ENCODE results near the gene A2M. TPM values are rescaled to one million over a fixed set of nuclear protein-coding genes. Genes with fewer than 3 reads are reported as not detected.

A2M gene
- total RNA-seq, 4 donors from 2014 or later: 14.7 to 467 (median 92.4) TPM

DNA sequence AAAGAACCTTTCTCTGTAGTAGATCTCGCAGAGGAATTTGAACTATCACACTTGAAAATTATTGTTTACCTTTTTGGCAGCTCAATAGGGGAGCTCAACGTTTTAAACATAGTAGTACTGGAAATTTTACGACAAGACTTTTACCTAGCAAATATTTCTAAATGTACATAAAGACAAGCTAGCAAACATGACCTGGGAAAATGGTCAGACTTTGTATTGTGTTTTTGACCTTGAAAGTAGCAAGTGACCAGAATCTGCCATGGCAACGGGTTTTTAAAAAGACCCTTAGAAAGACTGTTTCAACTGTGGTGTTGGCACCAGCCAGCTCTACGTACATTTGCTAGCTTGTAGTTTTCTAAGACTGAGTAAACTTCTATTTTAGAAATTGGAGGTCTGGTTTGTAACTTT is 20.2 kb upstream of the A2M start:
- TF ChIP-seq, protein P1, sequence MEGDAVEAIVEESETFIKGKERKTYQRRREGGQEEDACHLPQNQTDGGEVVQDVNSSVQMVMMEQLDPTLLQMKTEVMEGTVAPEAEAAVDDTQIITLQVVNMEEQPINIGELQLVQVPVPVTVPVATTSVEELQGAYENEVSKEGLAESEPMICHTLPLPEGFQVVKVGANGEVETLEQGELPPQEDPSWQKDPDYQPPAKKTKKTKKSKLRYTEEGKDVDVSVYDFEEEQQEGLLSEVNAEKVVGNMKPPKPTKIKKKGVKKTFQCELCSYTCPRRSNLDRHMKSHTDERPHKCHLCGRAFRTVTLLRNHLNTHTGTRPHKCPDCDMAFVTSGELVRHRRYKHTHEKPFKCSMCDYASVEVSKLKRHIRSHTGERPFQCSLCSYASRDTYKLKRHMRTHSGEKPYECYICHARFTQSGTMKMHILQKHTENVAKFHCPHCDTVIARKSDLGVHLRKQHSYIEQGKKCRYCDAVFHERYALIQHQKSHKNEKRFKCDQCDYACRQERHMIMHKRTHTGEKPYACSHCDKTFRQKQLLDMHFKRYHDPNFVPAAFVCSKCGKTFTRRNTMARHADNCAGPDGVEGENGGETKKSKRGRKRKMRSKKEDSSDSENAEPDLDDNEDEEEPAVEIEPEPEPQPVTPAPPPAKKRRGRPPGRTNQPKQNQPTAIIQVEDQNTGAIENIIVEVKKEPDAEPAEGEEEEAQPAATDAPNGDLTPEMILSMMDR (IDR thresholded peaks at IDR 0.05): no peak
- no peak for TF ChIP-seq POLR2A (IDR thresholded peaks at IDR 0.05)
- no peaks in the 10 kb centered on the region for H3K27me3 ChIP-seq
- intact Hi-C loops (cut with DNase I): no loop called here
- H3K9me3 ChIP-seq: no peaks in the 10 kb centered on the region
- H3K4me3 ChIP-seq: no peak overlapping the region
- no peak for DNase-seq
- 59 to 66% methylated on average over 5 of the region's 5 CpGs for WGBS, 2 donors
- H3K4me1 ChIP-seq: peaks cover 0 to 4% (median 0%) of the 10 kb centered on the region in 3 donors
- H3K27ac ChIP-seq: no peak overlapping the region
- H3K36me3 ChIP-seq: no peaks in the 10 kb centered on the region

DNA sequence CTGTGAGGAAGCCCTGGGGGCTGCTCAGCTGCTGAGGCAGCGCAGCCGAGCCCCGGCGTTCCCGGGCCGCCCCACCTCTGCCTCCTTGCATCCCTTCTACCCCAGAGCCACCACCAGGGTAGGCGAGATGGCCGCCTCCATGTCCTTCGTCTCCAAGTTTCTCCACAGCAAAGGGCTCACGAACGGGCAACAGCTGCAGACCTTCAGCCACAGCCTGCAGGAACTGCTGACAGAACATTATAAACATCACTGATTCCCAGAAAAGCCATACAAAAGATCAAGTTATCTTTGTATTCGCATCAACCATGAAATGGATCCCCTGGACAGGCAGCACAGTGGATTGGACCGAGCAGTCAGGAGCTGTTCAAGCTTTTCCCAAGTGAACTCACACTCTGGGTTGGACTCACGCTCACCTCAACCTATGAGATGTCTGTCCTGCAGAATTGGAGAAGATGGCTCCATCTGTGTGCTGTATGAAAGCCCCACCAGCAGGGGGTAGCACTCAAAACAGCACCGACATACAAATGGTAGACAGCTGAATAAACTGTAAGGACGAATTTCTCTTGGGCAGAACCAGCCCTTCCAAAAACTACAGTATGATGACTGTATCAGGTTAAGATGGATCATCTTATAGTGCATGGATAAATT is 19.4 kb upstream of the A2M start:
- no peak for DNase-seq
- 56 to 79% methylated on average over 4 to 16 of the region's 16 CpGs for WGBS, 2 donors
- Histone ChIP-seq H3K27me3 (no peaks in the 10 kb centered on the region), H3K36me3 (no peaks in the 10 kb centered on the region), H3K4me3 (peak overlapping the region in 2 of 4 donors; percentile 6 to 49), H3K27ac (peak overlapping the region in 3 of 4 donors; percentile 32 to 73 (median 61)), H3K9me3 (no peaks in the 10 kb centered on the region), H3K4me1 (peaks cover 0 to 4% (median 0%) of the 10 kb centered on the region in 3 donors)
- intact Hi-C loops (cut with DNase I): no loop called here
- TF ChIP-seq POLR2A (IDR thresholded peaks at IDR 0.05): no peak
- TF ChIP-seq, protein P1 (IDR thresholded peaks at IDR 0.05): peak; percentile 11 to 63 (median 26)

DNA sequence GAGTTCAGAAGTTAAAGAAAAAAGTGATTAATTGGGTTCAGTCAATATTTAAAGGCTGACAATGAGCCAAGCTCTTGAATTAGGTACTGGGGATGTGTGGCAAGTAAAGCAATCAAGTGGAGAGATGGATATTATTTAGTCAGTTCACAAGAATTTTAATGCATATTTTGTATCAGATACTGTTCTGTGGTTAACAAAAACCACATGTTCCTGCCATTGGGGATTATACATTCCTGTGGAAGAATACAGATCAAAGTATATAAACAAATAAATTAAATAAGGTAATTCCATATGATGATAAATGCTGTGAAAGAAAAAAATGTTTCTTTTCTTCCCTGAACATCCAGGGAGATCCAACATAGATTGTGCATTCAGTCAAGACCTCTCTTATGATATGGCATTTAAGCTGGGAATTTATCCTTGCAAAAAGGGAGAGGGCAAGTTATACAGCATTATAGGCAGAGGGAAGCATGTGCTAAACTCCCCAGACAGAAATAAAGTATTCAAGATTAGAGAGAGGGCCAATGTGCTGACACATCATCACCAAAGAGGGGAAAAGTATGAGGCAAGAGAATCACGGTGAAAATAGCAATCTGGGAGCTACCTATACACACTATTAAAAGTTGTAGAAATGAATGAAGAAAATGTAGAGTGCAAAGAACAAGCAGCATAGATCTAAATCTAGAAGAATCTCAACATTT is 17.6 kb upstream of the A2M start:
- DNase-seq: no peak
- Histone ChIP-seq H3K9me3 (no peaks in the 10 kb centered on the region), H3K4me1 (peaks cover 0 to 4% (median 0%) of the 10 kb centered on the region in 3 donors), H3K27ac (no peak overlapping the region), H3K36me3 (no peaks in the 10 kb centered on the region), H3K27me3 (no peaks in the 10 kb centered on the region), H3K4me3 (no peak overlapping the region)
- intact Hi-C loops (cut with DNase I): no loop called here
- no peak for TF ChIP-seq POLR2A (IDR thresholded peaks at IDR 0.05)
- TF ChIP-seq, protein P1 (IDR thresholded peaks at IDR 0.05): no peak
- 52 to 54% methylated on average over 1 of the region's 1 CpG for WGBS, 2 donors

DNA sequence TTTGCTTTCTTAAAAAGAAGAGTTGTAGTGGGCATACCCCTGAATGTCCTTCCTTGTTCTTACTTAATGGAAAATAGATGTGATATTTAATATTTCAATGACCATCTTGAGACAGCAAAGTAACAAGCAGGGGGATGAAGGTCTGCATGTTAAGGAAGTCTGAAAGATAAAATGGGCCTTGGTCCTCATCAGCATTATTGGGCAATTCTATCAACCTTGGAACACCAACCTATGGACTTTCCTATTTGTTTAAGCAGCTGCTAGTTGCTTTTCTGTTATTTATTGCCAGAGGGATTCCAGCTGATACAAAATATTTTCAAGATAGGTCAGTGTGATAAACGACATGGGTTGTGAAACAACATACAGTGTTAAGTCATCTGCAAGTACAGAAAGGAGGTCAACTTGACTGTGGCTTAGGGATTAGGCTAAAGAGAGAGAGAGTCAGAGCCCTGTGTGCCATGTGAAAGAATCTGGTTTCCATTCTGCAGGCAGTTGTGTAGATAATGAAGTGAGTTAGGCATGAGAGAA is 16.4 kb upstream of the A2M start:
- intact Hi-C loops (cut with DNase I): no loop called here

More for the DNA sequence above, 16.4 kb upstream of the A2M start:
- DNase-seq: no peak
- 15 to 31% methylated on average over 1 of the region's 1 CpG for whole genome bisulfite sequencing, 2 donors
- peak overlapping the region in 1 of 4 donors; percentile 10 for H3K27ac ChIP-seq
- H3K4me1 ChIP-seq: peaks cover 0 to 4% (median 0%) of the 10 kb centered on the region in 3 donors
- H3K4me3 ChIP-seq: no peak overlapping the region
- no peaks in the 10 kb centered on the region for H3K36me3 ChIP-seq
- TF ChIP-seq, protein P1 (IDR thresholded peaks at IDR 0.05): no peak
- TF ChIP-seq POLR2A (IDR thresholded peaks at IDR 0.05): no peak
- H3K27me3 ChIP-seq: no peaks in the 10 kb centered on the region
- no peaks in the 10 kb centered on the region for H3K9me3 ChIP-seq
